A549 (cell line): ENCODE measurements around the gene PSMF1. TPM values are rescaled to one million over a fixed set of nuclear protein-coding genes. Genes with fewer than 3 reads are reported as not detected.

Experiments
- polyA plus RNA-seq, 4 experiments: library from polyadenylated mRNA; depleted of rRNA in 3 of 4; stranded (reverse); fragments of >200 nt; fragmentation: RNase III in 1 of 4; extraction: RNeasy Plus Mini Kit Qiagen cat#74134 plus additional on column Dnase treatment in 1 of 4; gene quantifications; 2 replicates in 3 of 4; 3 replicates in 1 of 4; pipeline ENCODE4 v1.2.3, GENCODE V29; 2011 to 2017

PSMF1 gene
- polyA plus RNA-seq, 2 of the 4 experiments (the other 2 are of a cell fraction) = 123 to 157 TPM

Other genes with a start within 250 kb of the PSMF1 start
- 0.03 TPM in 1 of 2 replicates, not detected in the other for gene ANGPT4, start 202.3 kb upstream of the PSMF1 start, polyA plus RNA-seq (2011; rRNA removed)
- 0.03 to 0.04 TPM (median 0.03 TPM) in 3 replicates for gene ANGPT4, start 202.3 kb upstream of the PSMF1 start, polyA plus RNA-seq (2017; fragmentation: RNase III; extraction: RNeasy Plus Mini Kit Qiagen cat#74134 plus additional on column Dnase treatment)
- gene RSPO4, start 116.3 kb upstream of the PSMF1 start, polyA plus RNA-seq (2011; rRNA removed) = not detected in 2 replicates
- gene RSPO4, start 116.3 kb upstream of the PSMF1 start, polyA plus RNA-seq (2017; fragmentation: RNase III; extraction: RNeasy Plus Mini Kit Qiagen cat#74134 plus additional on column Dnase treatment) = not detected in 3 replicates
- 2.9 and 3.3 TPM in 2 replicates for gene TMEM74B, start 66.4 kb downstream of the PSMF1 start, polyA plus RNA-seq (2011; rRNA removed)
- 2.8 to 3.7 TPM (median 3.4 TPM) in 3 replicates for gene TMEM74B, start 66.4 kb downstream of the PSMF1 start, polyA plus RNA-seq (2017; fragmentation: RNase III; extraction: RNeasy Plus Mini Kit Qiagen cat#74134 plus additional on column Dnase treatment)
- 0.12 and 0.32 TPM in 2 replicates for gene C20orf202, start 84.9 kb downstream of the PSMF1 start, polyA plus RNA-seq (2011; rRNA removed)
- 0.09 TPM in 1 of 3 replicates, not detected in the others for gene C20orf202, start 84.9 kb downstream of the PSMF1 start, polyA plus RNA-seq (2017; fragmentation: RNase III; extraction: RNeasy Plus Mini Kit Qiagen cat#74134 plus additional on column Dnase treatment)
- gene RAD21L1, start 107.4 kb downstream of the PSMF1 start, polyA plus RNA-seq (2011; rRNA removed) = not detected in 2 replicates
- gene RAD21L1, start 107.4 kb downstream of the PSMF1 start, polyA plus RNA-seq (2017; fragmentation: RNase III; extraction: RNeasy Plus Mini Kit Qiagen cat#74134 plus additional on column Dnase treatment) = not detected in 3 replicates
- gene SNPH, start 147.7 kb downstream of the PSMF1 start, polyA plus RNA-seq (2011; rRNA removed) = 1.1 and 2.0 TPM in 2 replicates
- 3.6 to 5.2 TPM (median 4.6 TPM) in 3 replicates for gene SNPH, start 147.7 kb downstream of the PSMF1 start, polyA plus RNA-seq (2017; fragmentation: RNase III; extraction: RNeasy Plus Mini Kit Qiagen cat#74134 plus additional on column Dnase treatment)
- gene SDCBP2, start 210.5 kb downstream of the PSMF1 start, polyA plus RNA-seq (2011; rRNA removed) = 0.53 and 0.58 TPM in 2 replicates
- gene SDCBP2, start 210.5 kb downstream of the PSMF1 start, polyA plus RNA-seq (2017; fragmentation: RNase III; extraction: RNeasy Plus Mini Kit Qiagen cat#74134 plus additional on column Dnase treatment) = 0.35 to 0.51 TPM (median 0.39 TPM) in 3 replicates